ENCODE data around the gene CELF2.

Gene CELF2

GRCh38 chr10:11255796-11256444 lies 238.2 kb downstream of the CELF2 start:
- DNase-seq = peak; percentile 7 to 26

- no peak for DNase-seq
Measured at GRCh38 chr10:11256896-11257295, 239.2 kb downstream of the CELF2 start.

- DNase-seq = no peak
Measured at GRCh38 chr10:11257440-11258090, 239.9 kb downstream of the CELF2 start.

GRCh38 chr10:11260170-11260569 lies 242.5 kb downstream of the CELF2 start:
- no peak for DNase-seq

DNA sequence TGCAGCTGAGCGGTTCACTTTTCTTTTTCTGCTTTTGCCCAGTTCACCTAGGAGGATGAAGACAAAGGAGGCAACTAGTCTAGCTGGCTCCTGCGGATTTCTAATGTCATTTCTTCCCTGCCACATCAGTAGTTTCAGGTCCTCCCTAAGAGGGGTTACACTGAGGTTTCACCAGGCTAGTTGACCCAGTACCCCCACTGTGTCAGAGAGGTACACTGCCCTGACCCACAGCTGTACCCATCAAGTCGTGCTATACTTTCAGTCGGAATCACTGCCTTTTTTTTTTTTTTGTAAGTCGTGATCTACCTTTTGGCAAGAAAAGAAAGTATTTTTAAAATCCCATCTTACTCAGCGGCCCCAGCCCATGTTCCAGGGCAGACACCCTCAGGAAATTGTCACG lies 243.5 kb downstream of the CELF2 start:
- no peak for DNase-seq

DNA sequence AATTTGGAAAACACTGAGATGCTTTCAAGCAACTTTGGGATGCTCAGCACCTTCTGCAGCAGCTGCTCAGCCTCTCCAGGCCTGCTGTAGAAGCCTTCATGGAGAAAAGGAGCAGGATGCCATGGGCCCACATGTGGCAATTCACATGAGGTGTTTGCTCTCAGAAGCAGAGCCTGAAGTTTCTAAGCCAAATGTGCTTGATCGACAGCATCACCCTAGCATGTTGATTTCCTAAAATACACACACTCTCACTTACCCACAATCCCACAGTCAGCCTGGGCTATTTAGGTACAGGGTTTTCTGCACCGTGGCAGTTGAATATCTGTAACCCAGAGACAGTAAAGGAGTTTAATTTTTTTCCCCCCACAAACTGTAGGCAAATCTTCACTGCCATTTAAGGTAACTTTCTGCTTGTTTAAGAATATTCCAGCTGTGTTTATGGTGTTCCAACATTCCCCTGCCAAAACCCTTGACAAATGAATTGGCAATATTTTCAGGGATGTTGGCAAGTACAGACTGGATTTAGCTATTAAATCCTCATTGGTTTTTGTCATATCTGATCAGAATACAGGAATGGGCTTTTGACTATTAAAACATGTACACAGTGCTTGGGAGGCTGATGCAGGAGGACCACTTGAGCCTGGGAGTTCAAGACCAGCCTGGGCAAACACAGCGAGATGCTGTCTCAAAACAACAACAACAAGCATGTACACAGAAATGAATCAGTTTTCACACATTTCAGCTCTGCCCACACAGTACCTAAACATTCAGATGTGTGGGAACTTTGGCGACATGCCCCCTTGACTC lies 244.2 kb downstream of the CELF2 start:
- DNase-seq = no peak

DNA sequence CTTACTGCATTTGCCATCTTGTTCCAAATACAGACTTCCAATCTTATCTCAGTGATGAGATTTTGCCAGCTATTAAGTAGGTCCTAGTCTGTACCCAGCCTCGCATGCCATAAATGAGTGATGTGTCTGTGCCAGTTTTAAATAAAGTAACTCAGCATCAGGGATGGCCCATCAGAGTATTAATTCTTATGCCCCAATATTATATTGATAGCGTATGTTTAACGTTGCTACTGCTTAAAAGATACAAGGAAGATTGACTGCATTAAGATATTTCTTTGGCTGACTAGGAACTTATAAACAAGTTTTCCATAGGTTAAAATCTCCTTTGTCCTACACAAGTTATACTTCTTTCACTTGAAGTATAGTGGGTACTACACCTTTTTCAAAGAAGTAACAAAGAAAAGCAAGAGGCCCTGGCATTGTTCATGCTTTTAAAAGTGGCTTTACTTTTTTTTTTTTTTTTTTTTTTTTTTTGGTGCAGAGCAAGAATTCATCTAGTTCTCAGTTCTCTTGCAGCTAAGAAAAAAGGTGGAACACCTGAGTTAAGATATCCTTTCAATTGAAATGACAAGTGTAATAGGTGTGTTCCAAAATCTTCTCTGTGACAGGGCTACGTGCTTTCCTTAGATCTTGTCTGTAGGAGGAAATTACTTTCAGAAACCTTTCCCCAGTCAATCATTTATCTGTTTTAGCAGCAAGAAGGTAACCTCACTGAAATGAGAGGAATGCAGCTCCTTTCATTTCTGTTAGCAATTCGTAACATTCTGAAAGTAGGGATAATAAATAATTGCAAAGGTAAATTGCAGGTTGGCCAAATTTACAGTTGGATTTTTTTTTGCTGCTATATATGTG lies 245.0 kb downstream of the CELF2 start:
- no peak for DNase-seq

GRCh38 chr10:11263767-11264166 lies 246.1 kb downstream of the CELF2 start:
- DNase-seq = no peak

DNA sequence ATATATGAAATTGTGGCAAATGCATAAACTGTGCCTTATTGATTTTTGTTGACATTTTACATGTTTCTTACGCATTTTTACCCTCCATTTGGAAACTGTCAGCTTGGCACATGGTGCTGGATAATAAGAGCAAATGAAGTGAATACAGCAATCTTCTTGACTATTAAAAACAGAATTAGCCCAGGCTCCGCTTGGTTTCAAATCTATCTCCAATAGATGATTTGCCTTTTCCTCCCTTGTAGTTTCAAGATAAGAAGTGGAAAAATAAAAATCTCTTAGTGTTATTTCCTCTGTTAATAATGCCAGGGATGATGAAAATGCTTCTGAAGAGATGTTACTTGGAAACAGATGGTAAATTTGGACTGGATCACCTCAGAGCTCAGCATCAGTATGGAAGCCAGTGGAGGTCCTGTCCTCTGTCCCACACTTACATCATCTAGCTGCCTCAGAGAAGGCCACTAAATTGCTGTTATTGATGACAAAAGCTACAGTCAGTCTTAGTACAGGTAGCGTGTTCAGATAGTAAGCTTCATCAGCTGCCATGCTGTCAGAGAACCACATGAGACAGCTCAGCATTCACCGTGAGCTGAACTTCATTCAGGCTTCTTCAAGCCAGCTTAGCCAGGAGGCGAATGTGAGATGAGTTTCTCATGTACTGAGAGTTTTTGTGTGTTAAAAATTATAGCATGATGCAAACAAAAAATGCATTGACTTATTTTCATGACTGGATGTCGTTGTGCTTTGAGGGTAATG lies 246.8 kb downstream of the CELF2 start:
- DNase-seq = no peak

DNA sequence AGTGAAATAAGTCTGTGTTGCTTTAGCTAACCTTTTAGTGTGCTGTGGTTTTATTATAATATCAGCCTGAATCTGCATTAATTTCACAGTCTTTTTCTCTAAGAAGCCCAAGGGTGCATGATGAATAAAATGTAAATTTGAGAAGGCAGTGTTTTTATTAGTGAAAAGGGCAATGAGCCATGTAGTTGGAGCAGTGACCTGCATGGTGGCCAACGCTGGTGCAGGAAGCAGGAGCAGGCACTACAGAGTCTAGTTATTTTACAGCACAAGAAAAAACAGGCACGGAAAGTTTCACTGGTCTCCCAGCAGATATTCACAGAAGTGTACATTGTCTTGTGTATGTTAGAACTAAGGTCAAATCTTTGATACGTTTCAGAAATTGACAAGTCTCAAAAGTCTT lies 247.8 kb downstream of the CELF2 start:
- DNase-seq = no peak

DNA sequence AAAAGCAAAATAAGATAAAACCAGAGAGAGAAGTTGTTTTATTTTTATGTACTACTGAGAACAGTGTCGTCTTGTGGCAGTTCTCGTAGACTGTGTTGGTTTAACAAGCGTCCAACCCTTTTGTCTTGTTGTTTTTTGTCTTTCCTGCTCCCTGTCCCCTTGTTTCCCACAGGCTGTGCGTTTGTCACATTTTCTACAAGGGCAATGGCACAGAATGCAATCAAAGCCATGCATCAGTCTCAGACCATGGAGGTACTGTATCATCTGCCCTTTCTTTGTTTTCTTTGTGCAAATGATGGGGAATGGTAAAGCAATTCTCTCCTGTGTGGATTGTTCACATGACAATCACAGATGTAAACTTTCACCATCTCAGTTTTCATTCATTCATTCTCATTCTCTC lies 248.8 kb downstream of the CELF2 start:
- DNase-seq = no peak

GRCh38 chr10:11270135-11270857 lies 252.6 kb downstream of the CELF2 start:
- DNase-seq = peak; percentile 13 to 24

GRCh38 chr10:11270858-11271179 lies 253.1 kb downstream of the CELF2 start:
- no peak for DNase-seq

DNA sequence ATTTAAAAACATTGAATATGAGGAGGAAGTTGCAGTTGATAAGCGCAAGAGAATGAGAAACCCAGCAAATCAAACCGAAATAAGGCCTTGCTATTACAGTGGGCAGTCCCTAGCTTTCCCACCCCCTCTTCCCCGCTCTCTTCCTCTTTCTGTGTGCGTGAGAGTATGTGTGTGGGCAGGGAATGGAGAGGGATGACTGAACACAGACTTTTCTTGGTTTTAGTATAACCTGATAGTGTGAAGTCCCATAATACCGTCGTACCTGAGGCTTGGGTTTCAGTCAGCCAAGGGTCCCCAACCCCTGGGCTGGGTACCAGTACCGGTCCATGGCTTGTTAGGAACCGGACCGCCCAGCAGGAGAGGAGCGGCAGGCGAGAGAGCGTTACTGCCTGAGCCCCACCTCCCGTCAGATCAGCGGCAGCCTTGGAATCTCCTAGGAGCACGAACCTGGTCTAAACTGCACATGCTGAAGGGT lies 255.3 kb downstream of the CELF2 start:
- DNase-seq = no peak

GRCh38 chr10:11274452-11274851 lies 256.8 kb downstream of the CELF2 start:
- no peak for DNase-seq

DNA sequence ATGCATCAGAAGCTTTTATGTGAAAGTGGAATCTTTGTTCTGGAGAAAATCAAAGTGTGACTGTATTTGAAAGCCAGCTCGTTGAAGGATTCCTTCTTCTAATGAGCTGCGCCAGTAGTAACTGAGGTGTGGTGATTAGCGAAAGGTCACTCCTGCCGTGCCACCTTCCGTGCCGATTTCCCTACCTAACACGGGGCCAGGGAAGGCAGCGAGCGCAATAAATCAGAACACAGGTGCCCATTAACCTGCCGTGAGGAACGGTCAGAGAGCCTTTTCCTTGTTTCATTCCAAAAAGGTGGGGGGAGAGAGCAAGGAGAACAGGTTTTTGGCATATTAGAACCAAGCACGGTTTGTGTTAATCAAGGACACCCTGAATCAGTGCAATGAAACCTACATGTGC lies 258.0 kb downstream of the CELF2 start:
- no peak for DNase-seq

GRCh38 chr10:11276449-11276990 lies 258.8 kb downstream of the CELF2 start:
- no peak for DNase-seq

- no peak for DNase-seq
Measured at GRCh38 chr10:11279314-11279713, 261.6 kb downstream of the CELF2 start.

- DNase-seq = no peak
Measured at GRCh38 chr10:11280187-11280932, 262.7 kb downstream of the CELF2 start.

DNA sequence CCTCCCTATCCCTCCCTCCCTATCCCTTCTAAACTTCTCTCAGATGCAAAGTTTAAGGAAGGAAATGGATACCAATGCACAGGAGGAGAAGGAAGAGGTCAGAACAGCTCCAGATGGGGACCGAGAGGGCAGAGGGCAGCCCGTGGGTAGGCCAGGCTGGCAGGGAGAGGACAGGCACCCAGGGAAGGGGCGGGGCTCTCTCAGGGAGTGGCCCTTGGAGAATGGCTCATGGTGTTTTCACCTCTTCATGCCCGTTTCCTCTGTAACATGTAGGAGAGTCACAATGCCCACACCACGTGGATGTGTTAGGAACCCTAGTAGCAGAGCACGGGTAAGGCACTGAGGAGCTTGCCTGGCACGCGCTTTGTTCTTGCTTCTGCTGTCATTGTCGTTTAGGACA lies 264.5 kb downstream of the CELF2 start:
- no peak for DNase-seq

DNA sequence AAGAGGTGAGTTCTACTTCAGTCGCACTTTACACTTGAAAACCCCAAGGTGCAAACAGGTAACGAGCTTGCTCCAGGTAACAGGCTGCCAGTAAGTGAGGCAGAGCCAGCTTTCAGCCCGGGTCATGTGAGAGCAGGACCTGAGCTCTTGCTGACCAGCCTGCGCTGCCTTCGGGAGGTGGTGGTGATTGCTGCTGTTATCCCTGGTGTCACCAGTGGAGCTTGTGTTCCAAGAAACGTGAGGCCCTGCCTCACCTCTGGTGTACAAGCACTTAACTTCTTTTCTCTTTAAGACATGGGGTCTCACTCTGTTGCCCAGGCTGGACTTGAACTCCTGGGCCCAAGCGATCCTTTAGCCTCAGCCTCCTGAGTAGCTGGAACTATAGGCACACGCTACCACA lies 265.0 kb downstream of the CELF2 start:
- no peak for DNase-seq

Measured in NCI-H187 (cell line).